Activated CD4-positive, alpha-beta T cell treated with anti-CD3 and anti-CD28 coated beads, Interleukin-2, Interleukin-6, amounts not matched to agents 100 ng/mL and 50 ng/mL, durations not matched to agents 16 hours and 8 hours (primary cell): ENCODE data around the gene KCNK10.

Experiments used
- DNase-seq: peaks from one replicate; pipeline ENCODE4 v3.0.0-alpha.2; 2020

The KCNK10 gene

GRCh38 chr14:88170333-88170732, 152.7 kb downstream of the KCNK10 start:
- DNase-seq = no peak

GRCh38 chr14:88168498-88169165, 154.4 kb downstream of the KCNK10 start:
- peak; percentile 72 for DNase-seq

GRCh38 chr14:88168025-88168424, 155.0 kb downstream of the KCNK10 start:
- DNase-seq = no peak

GRCh38 chr14:88166616-88167015, 156.5 kb downstream of the KCNK10 start:
- no peak for DNase-seq

- no peak for DNase-seq
These were observed 158.0 kb downstream of the KCNK10 start for GRCh38 chr14:88164906-88165534.

- DNase-seq = no peak
These were observed 159.3 kb downstream of the KCNK10 start for GRCh38 chr14:88163731-88164255.

- no peak for DNase-seq
These were observed 166.9 kb downstream of the KCNK10 start for GRCh38 chr14:88156127-88156526.

- no peak for DNase-seq
These were observed 168.1 kb downstream of the KCNK10 start for GRCh38 chr14:88154926-88155325.

- no peak for DNase-seq
These were observed 168.7 kb downstream of the KCNK10 start for GRCh38 chr14:88154321-88154720.

- DNase-seq = no peak
These were observed 176.0 kb downstream of the KCNK10 start for GRCh38 chr14:88146881-88147649.

GRCh38 chr14:88143810-88144209, 179.3 kb downstream of the KCNK10 start:
- no peak for DNase-seq

GRCh38 chr14:88142997-88143396, 180.1 kb downstream of the KCNK10 start:
- no peak for DNase-seq

GRCh38 chr14:88140874-88141273, 182.2 kb downstream of the KCNK10 start:
- no peak for DNase-seq

GRCh38 chr14:88137327-88137726, 185.7 kb downstream of the KCNK10 start:
- no peak for DNase-seq
